Stomach (tissue), 4 donors: ENCODE measurements around the gene STK39.

Experiments used
- EP300 ChIP-seq: sonication (generic); formaldehyde crosslinking; IDR thresholded peaks from one replicate; pipeline ENCODE4 v1.6.1; 2017; ENCODE audit warnings: antibody characterized with exemption
- POLR2A ChIP-seq, 4 donors: fragments of 450-650 bp; IDR thresholded peaks; one replicate each; pipeline ENCODE4 v1.6.1; 2016; ENCODE audit warnings: antibody characterized with exemption in 4 of 4, control low read depth in 2 of 4, mild to moderate bottlenecking in 1 of 4, moderate library complexity in 1 of 4
- POLR2AphosphoS5 ChIP-seq, 3 donors: sonication (generic); formaldehyde crosslinking; IDR thresholded peaks; one replicate each; pipeline ENCODE4 v1.6.1; 2016; ENCODE audit warnings: antibody characterized with exemption in 3 of 3
- TF ChIP-seq, protein P1 (sequence below), 7 experiments: fragments of 450-650 bp in 4 of 7; fragments of 200-600 bp in 3 of 7; sonication (generic) in 3 of 7; IDR thresholded peaks; one replicate each; pipeline ENCODE4 v1.5.1; 2016 to 2019; ENCODE audit warnings: antibody characterized with exemption in 7 of 7, control low read depth in 2 of 7, mild to moderate bottlenecking in 1 of 7

GRCh38 chr2:168167511-168168263, 79.7 kb downstream of the STK39 start:
- TF ChIP-seq, protein P1, sequence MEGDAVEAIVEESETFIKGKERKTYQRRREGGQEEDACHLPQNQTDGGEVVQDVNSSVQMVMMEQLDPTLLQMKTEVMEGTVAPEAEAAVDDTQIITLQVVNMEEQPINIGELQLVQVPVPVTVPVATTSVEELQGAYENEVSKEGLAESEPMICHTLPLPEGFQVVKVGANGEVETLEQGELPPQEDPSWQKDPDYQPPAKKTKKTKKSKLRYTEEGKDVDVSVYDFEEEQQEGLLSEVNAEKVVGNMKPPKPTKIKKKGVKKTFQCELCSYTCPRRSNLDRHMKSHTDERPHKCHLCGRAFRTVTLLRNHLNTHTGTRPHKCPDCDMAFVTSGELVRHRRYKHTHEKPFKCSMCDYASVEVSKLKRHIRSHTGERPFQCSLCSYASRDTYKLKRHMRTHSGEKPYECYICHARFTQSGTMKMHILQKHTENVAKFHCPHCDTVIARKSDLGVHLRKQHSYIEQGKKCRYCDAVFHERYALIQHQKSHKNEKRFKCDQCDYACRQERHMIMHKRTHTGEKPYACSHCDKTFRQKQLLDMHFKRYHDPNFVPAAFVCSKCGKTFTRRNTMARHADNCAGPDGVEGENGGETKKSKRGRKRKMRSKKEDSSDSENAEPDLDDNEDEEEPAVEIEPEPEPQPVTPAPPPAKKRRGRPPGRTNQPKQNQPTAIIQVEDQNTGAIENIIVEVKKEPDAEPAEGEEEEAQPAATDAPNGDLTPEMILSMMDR (IDR thresholded peaks at IDR 0.05), result no peak
- TF ChIP-seq POLR2A (IDR thresholded peaks at IDR 0.05) (no peak), EP300 (no peak), POLR2AphosphoS5 (IDR thresholded peaks at IDR 0.05) (no peak)
